GM19193 (cell line): Measurements from ENCODE around the gene SLC8A1.

ENCODE experiments used
- POLR2A ChIP-seq: IDR thresholded peaks from 4 replicates; pipeline ENCODE4 v1.6.1; 2011; ENCODE audit not compliant: insufficient read depth, insufficient read length; ENCODE audit errors: extremely low read depth

The SLC8A1 gene

GRCh38 chr2:40224318-40224717 lies 227.6 kb downstream of the SLC8A1 start:
- TF ChIP-seq POLR2A, result no peak

- TF ChIP-seq POLR2A, result no peak
These were observed 231.5 kb downstream of the SLC8A1 start for GRCh38 chr2:40220177-40220925.

GRCh38 chr2:40219141-40219540 lies 232.7 kb downstream of the SLC8A1 start:
- TF ChIP-seq POLR2A, result no peak

- no peak for TF ChIP-seq POLR2A
These were observed 233.2 kb downstream of the SLC8A1 start for GRCh38 chr2:40218679-40219078.

GRCh38 chr2:40213619-40214018 lies 238.3 kb downstream of the SLC8A1 start:
- no peak for TF ChIP-seq POLR2A

- TF ChIP-seq POLR2A, result no peak
These were observed 238.8 kb downstream of the SLC8A1 start for GRCh38 chr2:40213071-40213470.

GRCh38 chr2:40210968-40211353 lies 240.9 kb downstream of the SLC8A1 start:
- no peak for TF ChIP-seq POLR2A

- no peak for TF ChIP-seq POLR2A
These were observed 241.4 kb downstream of the SLC8A1 start for GRCh38 chr2:40210344-40210967.

GRCh38 chr2:40209761-40210160 lies 242.1 kb downstream of the SLC8A1 start:
- no peak for TF ChIP-seq POLR2A

- no peak for TF ChIP-seq POLR2A
These were observed 243.4 kb downstream of the SLC8A1 start for GRCh38 chr2:40208463-40208862.

GRCh38 chr2:40204268-40204667 lies 247.6 kb downstream of the SLC8A1 start:
- TF ChIP-seq POLR2A, result no peak

GRCh38 chr2:40202798-40203400 lies 249.0 kb downstream of the SLC8A1 start:
- no peak for TF ChIP-seq POLR2A

GRCh38 chr2:40201425-40201824 lies 250.5 kb downstream of the SLC8A1 start:
- no peak for TF ChIP-seq POLR2A

GRCh38 chr2:40200366-40200915 lies 251.4 kb downstream of the SLC8A1 start:
- no peak for TF ChIP-seq POLR2A

- no peak for TF ChIP-seq POLR2A
These were observed 252.1 kb downstream of the SLC8A1 start for GRCh38 chr2:40199771-40200170.

- TF ChIP-seq POLR2A, result no peak
These were observed 254.8 kb downstream of the SLC8A1 start for GRCh38 chr2:40197121-40197520.
